ENCODE measurements around the gene TRAPPC2.
"Not testable (repeated sequence)": the region's sequence is repeated elsewhere in the genome, so short reads cannot be mapped to it uniquely, and the experiment has no call there.

Gene TRAPPC2

DNA sequence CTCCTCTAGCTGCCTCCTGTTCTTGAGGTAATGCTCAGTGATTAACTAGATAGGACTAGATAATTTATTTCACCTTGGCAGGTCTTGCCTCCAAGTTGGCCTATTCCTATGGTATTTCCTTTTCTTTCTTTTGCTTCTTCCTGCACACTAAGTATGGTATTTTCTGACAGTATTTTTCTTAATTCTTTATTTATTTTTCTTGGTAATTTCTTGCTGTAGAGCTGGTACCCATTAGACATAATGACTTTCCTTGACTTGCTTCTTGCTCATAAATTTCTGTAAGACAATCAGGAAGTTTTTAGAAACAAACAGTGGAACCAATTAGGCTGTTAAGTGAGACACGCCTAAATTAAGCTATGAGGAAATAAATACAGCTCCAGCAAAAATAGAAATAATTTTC is 36.0 kb downstream of the TRAPPC2 start:
- DNase-seq (ENCODE audit: low spot score), result no peak

- no peak for DNase-seq (ENCODE audit: low spot score)
Measured at GRCh38 chrX:13697976-13698375, 36.4 kb downstream of the TRAPPC2 start.

- DNase-seq (ENCODE audit: low spot score), result no peak
Measured at GRCh38 chrX:13697455-13697854, 37.0 kb downstream of the TRAPPC2 start.

DNA sequence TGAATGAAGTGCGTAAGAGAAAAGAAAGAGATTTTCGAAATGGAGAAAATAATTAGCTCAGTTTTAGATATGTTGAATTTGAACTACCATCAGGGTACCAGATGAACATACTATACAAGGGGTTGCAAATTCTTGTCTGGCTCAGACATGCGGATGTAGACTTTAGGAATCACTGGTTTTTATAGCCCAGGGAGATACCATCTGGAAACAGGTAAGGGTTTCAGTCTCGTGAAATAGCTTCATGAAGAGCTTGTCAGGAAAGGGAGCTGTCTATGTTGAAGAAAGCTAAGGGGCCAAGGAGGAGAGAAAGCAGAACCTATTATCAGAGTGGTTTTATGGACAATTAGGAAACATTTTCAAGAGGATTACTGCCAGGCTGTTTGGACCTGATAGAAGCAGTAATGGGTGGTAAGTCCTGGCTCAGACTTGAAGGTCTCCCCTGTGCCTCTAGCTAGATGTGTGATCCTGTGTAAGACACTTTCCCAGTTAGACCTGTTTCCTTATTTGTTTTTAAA is 38.8 kb downstream of the TRAPPC2 start:
- DNase-seq (ENCODE audit: low spot score), result no peak

- DNase-seq (ENCODE audit: low spot score), result no peak
Measured at GRCh38 chrX:13694983-13695382, 39.4 kb downstream of the TRAPPC2 start.

GRCh38 chrX:13694359-13694758 is 40.1 kb downstream of the TRAPPC2 start:
- no peak for DNase-seq (ENCODE audit: low spot score)

- no peak for DNase-seq (ENCODE audit: low spot score)
Measured at GRCh38 chrX:13693341-13693961, 41.0 kb downstream of the TRAPPC2 start.

GRCh38 chrX:13692771-13693231 is 41.6 kb downstream of the TRAPPC2 start:
- DNase-seq (ENCODE audit: low spot score), result no peak

DNA sequence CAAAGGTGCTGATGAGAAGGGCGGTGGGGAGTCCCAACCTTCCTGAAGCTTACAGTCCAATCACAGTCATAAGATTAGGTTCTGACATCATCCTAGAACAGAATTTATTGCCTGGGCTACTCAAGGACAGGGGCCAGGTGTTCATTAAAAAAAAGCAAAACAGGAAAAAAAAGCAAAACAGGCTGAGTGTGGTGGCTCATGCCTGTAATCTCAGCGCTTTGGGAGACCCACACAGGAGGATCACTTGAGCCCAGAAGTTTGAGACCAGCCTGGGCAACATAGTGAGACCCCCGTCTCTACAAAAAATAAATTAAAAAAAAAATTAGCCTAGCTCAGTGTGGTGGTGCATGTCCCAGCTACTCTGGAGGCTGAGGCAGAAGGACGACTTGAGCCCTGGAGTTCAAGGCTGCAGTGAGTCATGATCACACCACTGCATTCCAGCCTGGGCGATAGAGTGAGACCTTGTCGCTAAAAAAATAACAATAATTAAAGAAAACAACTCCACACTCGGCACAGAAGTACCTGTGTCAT is 42.5 kb downstream of the TRAPPC2 start:
- no peak for DNase-seq (ENCODE audit: low spot score)

DNA sequence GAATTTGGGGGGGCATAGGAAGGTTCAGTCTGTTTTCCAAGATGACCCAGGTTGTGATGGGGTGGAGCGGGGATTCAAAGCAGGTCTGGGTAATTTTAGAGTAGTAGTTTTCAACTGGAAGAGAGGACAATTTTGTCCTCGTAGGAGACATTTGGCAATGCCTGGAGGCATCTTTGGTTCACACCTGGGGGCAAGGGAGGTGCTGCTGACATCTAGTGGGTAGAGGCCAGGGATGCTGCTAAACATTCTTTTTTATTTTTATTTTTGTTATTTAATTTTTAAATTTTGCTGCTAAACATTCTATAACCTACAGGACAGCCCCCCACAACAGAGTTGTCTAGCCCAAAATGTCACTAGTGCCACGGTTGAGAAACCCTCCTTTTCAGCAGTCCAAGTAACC is 43.6 kb downstream of the TRAPPC2 start:
- DNase-seq (ENCODE audit: low spot score), result no peak

DNA sequence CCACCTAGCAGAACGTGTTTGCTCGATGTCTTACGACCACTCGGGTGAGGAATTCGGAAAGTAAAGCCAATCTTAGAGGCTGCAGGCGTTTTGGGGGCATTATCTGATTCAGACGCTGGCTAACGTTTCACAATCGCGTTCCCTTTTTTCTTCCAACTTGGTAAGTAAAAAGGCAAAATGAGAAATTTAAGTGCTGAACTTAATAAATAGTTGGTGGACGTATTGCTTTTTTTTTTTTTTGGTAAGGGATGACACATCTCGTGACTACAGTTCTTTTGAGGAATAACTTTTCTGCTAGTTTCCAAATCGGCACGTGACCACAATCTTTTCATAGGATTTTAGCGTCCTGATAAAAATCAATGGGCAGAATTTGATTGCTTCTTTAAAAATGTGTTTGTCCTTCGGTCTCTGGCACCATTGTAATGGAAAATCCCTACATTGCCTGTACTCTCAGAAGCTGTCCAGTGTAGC is 44.6 kb downstream of the TRAPPC2 start:
- DNase-seq (ENCODE audit: low spot score), result peak; percentile 24

GRCh38 chrX:13688958-13689740 is 45.3 kb downstream of the TRAPPC2 start, which contains the start of gene RAB9A:
RAB9A (plus strand) TSS chrX:13689128; CDS start chrX:13708747, 19,619 bp downstream.
- peak; percentile 94 for DNase-seq (ENCODE audit: low spot score)

GRCh38 chrX:13688384-13688957 is 45.9 kb downstream of the TRAPPC2 start:
- DNase-seq (ENCODE audit: low spot score), result no peak

- DNase-seq (ENCODE audit: low spot score), result no peak
Measured at GRCh38 chrX:13687203-13687602, 47.2 kb downstream of the TRAPPC2 start.

GRCh38 chrX:13685126-13685763 is 49.2 kb downstream of the TRAPPC2 start:
- DNase-seq (ENCODE audit: low spot score), result peak; percentile 15

DNA sequence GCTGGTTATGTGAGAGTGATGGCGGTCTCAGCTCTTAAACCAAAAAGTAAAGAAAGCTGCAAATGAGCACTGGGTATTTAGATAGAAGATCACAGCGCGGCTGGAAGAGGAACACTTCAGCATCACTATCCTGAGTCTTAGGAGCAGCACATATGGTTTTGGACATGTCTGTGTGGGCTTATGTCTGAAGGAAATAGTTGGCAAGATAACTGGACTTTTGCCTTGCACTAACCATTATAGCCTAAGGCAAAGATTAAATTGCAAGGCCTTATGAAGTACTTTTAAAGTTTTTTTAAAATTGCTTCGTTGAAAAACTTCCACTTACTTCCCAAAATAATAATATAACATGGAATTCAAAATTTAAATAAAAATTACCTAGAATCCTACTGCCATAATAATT is 50.1 kb downstream of the TRAPPC2 start:
- no peak for DNase-seq (ENCODE audit: low spot score)

DNA sequence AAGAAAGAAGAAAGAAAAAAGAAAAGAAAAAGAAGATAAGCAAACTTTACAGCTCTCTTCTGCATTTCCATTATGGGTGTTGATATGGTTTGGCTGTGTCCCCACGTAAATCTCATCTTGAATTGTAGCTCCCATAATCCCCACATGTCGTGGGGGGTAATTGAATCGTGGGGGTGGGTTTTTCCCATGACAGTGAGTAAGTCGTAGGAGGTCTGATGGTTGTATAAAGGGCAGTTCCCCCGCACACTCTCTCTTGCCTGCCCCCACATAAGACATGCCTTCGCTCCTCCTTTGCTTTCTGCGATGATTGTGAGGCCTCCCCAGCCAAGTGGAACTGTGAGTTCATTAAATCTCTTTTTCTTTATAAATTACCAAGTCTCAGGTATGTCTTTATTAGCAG is 52.8 kb downstream of the TRAPPC2 start:
- no peak for DNase-seq (ENCODE audit: low spot score)

DNA sequence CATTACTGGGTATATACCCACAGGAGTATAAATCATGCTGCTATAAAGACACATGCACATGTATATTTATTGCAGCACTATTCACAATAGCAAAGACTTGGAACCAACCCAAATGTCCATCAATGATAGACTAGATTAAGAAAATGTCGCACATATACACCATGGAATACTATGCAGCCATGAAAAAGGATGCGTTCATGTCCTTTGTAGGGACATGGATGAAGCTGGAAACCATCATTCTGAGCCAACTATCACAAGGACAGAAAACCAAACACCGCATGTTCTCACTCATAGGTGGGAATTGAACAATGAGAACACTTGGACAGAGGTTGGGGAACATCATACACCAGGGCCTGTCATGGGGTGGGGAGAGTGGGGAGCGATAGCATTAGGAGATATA is 54.7 kb downstream of the TRAPPC2 start:
- DNase-seq (ENCODE audit: low spot score), result not testable (repeated sequence)

GRCh38 chrX:13676885-13677284 is 57.5 kb downstream of the TRAPPC2 start:
- no peak for DNase-seq (ENCODE audit: low spot score)

DNA sequence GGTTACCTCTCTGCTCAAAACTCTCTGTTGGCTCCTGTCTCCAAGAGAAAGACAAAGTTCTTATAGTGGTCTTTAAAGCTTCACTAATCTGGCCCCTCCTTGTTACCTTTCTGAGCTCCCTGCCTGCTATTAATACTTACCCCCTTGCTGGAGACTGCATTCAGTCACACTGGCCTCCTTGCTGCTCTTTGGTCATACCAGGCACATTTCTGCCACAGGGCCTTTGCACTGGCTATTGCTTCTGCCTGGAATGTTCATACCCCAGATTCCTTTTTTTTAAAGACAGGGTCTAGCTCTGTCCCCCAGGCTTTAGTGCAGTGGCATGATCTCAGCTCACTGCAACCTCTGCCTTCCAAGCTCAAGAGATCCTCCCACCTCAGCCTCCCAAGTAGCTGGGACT is 61.4 kb downstream of the TRAPPC2 start:
- DNase-seq (ENCODE audit: low spot score), result no peak

DNA sequence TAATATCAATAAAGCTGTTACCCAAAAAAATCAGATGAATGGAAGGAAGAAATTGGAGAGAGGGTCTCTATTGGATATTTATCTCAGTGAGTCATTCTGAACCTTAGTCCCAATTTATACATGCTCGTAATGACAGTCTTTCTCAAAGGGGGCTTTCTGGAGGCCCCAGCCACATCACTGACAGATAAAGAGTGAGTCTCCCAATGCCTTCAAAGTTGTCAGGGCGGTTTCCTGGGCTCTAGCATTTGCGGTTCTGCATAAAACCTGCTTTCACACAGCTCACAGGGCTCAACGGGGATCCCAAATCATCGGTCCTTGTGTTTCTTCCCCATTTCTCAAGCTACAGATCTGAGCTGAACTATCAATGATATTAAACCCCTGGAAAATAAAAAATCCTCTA is 64.2 kb downstream of the TRAPPC2 start:
- no peak for DNase-seq (ENCODE audit: low spot score)

DNA sequence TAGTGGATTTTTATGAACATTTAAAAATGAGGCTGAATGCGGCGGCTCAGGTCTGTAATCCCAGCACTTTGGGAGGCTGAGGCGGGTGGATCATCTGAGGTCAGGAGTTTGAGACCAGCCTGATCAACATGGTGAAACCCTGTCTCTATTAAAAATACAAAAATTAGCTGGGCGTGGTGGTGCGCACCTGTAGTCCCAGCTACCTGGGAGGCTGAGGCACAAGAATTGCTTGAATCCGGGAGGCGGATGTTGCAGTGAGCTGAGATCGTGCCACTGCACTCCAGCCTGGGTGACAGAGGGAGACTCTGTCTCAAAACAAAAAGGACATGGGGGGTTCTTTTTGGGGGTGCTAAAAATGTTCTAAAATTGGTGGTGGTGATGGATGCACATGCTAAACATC is 64.7 kb downstream of the TRAPPC2 start:
- not testable (repeated sequence) for DNase-seq (ENCODE audit: low spot score)

Measured in AG08395 (cell line).